ACC112 (cell line): ENCODE data around the gene TCF7.

ENCODE experiments used
- H2AFZ ChIP-seq: fragments of 200-600 bp; sonication (generic); one replicate; pipeline ENCODE4 v1.6.0; 2017; ENCODE audit warnings: antibody characterized with exemption, low read length; ENCODE audit not compliant: unreplicated experiment
- H3K27ac ChIP-seq: fragments of 200-600 bp; sonication (generic); 2 replicates; pipeline ENCODE4 v1.5.1; 2014; ENCODE audit warnings: low read depth, mild to moderate bottlenecking, antibody characterized with exemption, low read length, moderate library complexity
- H3K27me3 ChIP-seq: fragments of 200-600 bp; sonication (generic); 2 replicates; pipeline ENCODE4 v1.6.1; 2014; ENCODE audit warnings: mild to moderate bottlenecking, antibody characterized with exemption, low read length, moderate library complexity, mixed read lengths; ENCODE audit not compliant: insufficient read depth
- H3K36me3 ChIP-seq: fragments of 200-600 bp; sonication (generic); 2 replicates; pipeline ENCODE4 v1.6.1; 2016; ENCODE audit warnings: mild to moderate bottlenecking, antibody characterized with exemption, low read length, moderate library complexity, mixed read lengths; ENCODE audit not compliant: insufficient read depth
- H3K4me1 ChIP-seq: fragments of 200-600 bp; sonication (generic); one replicate; pipeline ENCODE4 v1.6.1; 2016; ENCODE audit warnings: low read length, mixed read lengths; ENCODE audit not compliant: insufficient read depth, unreplicated experiment, control insufficient read depth
- H3K4me3 ChIP-seq: fragments of 200-600 bp; sonication (generic); 2 replicates; pipeline ENCODE4 v1.5.1; 2014; ENCODE audit warnings: mild to moderate bottlenecking, low read depth, low read length
- H3K79me2 ChIP-seq: fragments of 200-600 bp; sonication (generic); one replicate; pipeline ENCODE4 v1.6.0; 2016; ENCODE audit warnings: low read length; ENCODE audit not compliant: control insufficient read depth, unreplicated experiment, insufficient read depth

The TCF7 gene

DNA sequence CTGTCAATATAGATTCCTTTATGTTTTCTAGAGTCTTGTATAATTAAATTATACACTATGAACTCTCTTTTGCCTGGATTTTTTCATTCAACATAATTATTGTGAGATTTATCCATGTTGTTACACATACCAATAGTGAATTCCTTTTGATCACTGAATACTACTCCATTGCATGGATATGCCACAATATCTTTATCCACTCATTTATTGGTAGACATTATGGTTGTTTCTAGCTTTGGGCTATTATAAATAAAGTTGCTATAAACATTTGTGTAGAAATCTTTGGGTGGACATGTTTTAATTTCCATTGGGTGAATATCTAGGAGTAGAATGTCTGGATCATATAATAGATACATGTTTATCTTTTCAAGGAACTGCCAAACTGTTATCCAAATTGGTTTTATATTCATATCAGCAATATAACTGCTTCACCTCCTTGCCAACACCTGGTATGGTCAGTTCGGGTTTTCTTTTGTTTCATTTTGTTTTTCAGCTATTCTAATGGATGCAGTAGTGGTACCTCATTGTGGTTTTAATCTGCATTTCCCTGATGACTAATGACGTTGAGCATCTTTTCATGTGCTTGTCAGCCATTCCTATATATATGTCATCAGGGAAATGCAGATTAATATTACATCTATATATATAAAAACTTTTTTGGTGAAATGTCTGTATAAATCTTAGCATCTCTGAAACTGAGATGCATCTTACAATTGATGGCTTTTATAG is 32.1 kb upstream of the TCF7 start:
- Histone ChIP-seq H3K27me3 (no peaks in the 10 kb centered on the region), H3K4me1 (no peaks in the 10 kb centered on the region), H3K36me3 (no peaks in the 10 kb centered on the region), H3K4me3 (no peak overlapping the region), H2AFZ (no peak overlapping the region), H3K79me2 (no peaks in the 10 kb centered on the region), H3K27ac (no peak overlapping the region)

DNA sequence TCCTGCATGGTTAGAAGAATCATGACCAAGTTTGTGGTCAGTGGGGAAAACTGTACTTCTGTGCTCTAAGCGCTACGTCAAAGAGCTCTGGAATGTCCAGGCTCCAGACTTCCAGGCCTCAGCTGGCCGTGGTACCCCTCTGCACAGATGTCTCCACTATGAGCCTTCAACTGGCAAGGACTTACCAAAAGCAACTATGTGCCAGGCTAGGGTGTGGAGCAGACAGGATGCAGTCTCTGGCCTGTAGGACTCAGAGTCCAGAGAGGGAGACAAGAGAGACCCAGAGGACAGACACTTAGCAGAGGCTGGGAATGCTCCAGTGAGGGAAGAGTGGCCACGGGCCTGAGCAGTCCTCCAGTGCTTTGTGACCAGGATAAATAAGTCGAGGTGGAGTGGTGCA is 31.0 kb upstream of the TCF7 start:
- H3K4me3 ChIP-seq: no peak overlapping the region
- no peaks in the 10 kb centered on the region for H3K4me1 ChIP-seq
- no peak overlapping the region for H2AFZ ChIP-seq
- no peaks in the 10 kb centered on the region for H3K36me3 ChIP-seq
- no peak overlapping the region for H3K27ac ChIP-seq
- no peaks in the 10 kb centered on the region for H3K27me3 ChIP-seq
- no peaks in the 10 kb centered on the region for H3K79me2 ChIP-seq

GRCh38 chr5:134084022-134084565 is 30.4 kb upstream of the TCF7 start:
- Histone ChIP-seq H3K79me2 (no peaks in the 10 kb centered on the region), H3K27me3 (no peaks in the 10 kb centered on the region), H3K27ac (no peak overlapping the region), H2AFZ (no peak overlapping the region), H3K4me3 (no peak overlapping the region), H3K4me1 (no peaks in the 10 kb centered on the region), H3K36me3 (no peaks in the 10 kb centered on the region)

DNA sequence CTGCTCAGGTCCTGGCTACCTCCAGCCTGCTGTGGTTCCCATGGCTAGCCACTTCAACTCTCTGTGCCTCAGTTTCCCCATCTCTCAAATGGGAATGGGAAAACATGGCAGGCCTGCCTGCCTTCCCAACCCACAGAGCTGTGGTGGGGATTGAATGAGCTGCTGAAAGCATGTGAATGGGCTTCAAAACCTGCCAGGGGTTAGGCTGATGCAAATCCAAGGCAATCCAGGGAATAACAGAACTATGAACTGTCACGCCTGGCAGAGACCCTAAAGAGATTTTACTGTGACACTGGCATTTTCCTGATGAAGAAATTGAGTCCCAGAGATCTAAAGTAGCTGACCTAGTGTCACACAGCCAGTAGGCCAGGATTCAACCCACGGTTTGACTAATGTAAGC is 29.9 kb upstream of the TCF7 start:
- Histone ChIP-seq H3K79me2 (no peaks in the 10 kb centered on the region), H3K27ac (no peak overlapping the region), H3K4me1 (no peaks in the 10 kb centered on the region), H2AFZ (no peak overlapping the region), H3K36me3 (no peaks in the 10 kb centered on the region), H3K4me3 (no peak overlapping the region), H3K27me3 (no peaks in the 10 kb centered on the region)

GRCh38 chr5:134085411-134085810 is 29.1 kb upstream of the TCF7 start:
- H3K4me1 ChIP-seq: no peaks in the 10 kb centered on the region
- H3K27ac ChIP-seq: no peak overlapping the region
- no peak overlapping the region for H3K4me3 ChIP-seq
- H3K36me3 ChIP-seq: no peaks in the 10 kb centered on the region
- no peak overlapping the region for H2AFZ ChIP-seq
- H3K79me2 ChIP-seq: no peaks in the 10 kb centered on the region
- 0 out of 2 replicates have a peak, but pooled peaks cover under 1% of the 10 kb centered on the region for H3K27me3 ChIP-seq

DNA sequence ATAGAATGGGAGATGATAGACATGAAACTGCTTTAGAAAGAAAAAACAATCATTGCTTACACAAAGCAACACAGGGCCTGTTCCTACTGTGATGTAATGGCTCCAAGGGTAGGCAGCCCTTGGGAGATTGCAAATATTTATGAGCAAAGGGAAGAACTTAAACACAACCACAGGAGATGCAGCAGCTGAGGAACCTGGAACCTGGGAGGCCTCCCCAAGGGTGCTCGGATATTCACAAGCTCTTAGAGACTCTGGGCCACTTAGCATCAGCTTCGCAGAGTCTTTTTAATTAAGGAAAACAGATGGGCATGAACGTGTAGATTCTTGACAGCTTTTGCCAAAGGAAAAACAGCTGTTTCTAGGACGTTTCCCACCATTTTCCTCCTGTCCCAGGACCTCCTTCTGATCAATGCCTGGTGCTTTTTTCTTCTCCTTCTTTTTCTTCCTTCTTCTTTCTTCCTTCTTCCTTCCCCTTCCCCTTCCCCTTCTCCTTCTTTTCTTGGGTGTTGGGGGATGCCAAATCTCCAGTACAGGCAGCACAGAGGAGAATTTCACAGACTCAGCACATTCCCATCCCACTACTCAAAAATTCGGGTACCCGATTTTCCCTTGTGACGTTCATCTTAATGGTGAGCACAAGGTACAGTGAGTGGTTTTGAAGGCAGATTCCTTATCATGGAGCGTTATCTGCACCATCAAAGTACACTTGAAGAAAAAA is 28.1 kb upstream of the TCF7 start:
- H2AFZ ChIP-seq: no peak overlapping the region
- 0 out of 2 replicates have a peak, but pooled peaks cover 8% of the 10 kb centered on the region for H3K27me3 ChIP-seq
- H3K4me3 ChIP-seq: no peak overlapping the region
- H3K27ac ChIP-seq: no peak overlapping the region
- H3K79me2 ChIP-seq: no peaks in the 10 kb centered on the region
- no peaks in the 10 kb centered on the region for H3K36me3 ChIP-seq
- H3K4me1 ChIP-seq: no peaks in the 10 kb centered on the region

- no peaks in the 10 kb centered on the region for H3K4me1 ChIP-seq
- no peak overlapping the region for H2AFZ ChIP-seq
- no peak overlapping the region for H3K27ac ChIP-seq
- H3K27me3 ChIP-seq: 0 out of 2 replicates have a peak, but pooled peaks cover 8% of the 10 kb centered on the region
- no peaks in the 10 kb centered on the region for H3K36me3 ChIP-seq
- H3K79me2 ChIP-seq: no peaks in the 10 kb centered on the region
- no peak overlapping the region for H3K4me3 ChIP-seq
Measured at GRCh38 chr5:134086943-134087305, 27.6 kb upstream of the TCF7 start.

DNA sequence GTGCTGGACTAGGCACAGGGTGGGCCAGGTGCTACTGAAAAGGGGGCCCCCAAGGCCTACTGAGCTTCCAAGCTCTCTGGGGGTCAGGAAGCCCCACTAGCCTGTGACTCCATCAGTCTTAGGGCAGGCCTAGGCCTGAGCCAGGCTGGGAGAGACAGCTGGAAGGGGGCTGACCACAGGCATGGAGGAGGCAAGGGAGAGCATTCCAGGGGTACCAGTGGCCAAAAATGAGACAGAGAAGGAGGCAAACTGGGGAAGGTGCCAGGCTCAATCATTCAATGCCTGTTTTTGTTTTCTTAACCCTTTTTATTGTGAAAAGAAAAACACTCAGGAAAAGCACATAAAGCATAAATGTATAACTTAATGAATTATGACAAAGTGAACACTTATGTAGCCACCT is 26.2 kb upstream of the TCF7 start:
- Histone ChIP-seq H2AFZ (no peak overlapping the region), H3K4me1 (no peaks in the 10 kb centered on the region), H3K79me2 (no peaks in the 10 kb centered on the region), H3K36me3 (no peaks in the 10 kb centered on the region), H3K27me3 (0 out of 2 replicates have a peak, but pooled peaks cover 8% of the 10 kb centered on the region), H3K27ac (no peak overlapping the region), H3K4me3 (no peak overlapping the region)

- Histone ChIP-seq H3K36me3 (no peaks in the 10 kb centered on the region), H3K79me2 (no peaks in the 10 kb centered on the region), H2AFZ (no peak overlapping the region), H3K4me1 (no peaks in the 10 kb centered on the region), H3K27ac (no peak overlapping the region), H3K27me3 (0 out of 2 replicates have a peak, but pooled peaks cover 8% of the 10 kb centered on the region), H3K4me3 (no peak overlapping the region)
Measured at GRCh38 chr5:134088994-134089560, 25.4 kb upstream of the TCF7 start.

DNA sequence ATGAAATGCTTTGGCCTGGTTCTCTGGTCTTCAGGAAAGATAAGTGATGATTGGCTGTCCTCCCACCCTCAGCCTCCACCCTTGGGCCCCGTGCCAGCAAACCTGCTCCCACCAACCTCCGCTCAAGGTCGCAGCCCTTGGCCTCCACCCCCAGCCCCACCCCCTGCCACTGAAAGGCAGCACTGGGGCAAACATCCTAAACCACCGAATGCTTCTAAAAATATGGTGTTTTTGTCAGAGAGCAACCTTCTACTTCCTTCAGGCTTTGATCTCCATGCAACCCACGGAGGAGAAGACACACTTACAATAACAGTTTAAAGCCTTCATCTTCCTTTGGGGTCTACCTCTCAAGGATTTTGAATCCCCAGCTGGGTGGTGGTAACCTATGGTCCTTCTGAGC is 24.0 kb upstream of the TCF7 start:
- Histone ChIP-seq H3K4me1 (no peaks in the 10 kb centered on the region), H3K79me2 (no peaks in the 10 kb centered on the region), H2AFZ (no peak overlapping the region), H3K27me3 (0 out of 2 replicates have a peak, but pooled peaks cover 8% of the 10 kb centered on the region), H3K36me3 (no peaks in the 10 kb centered on the region), H3K27ac (no peak overlapping the region), H3K4me3 (no peak overlapping the region)
